GM21528 (cell line): Measurements from ENCODE around the gene KAT6B.

Source experiments
- ATAC-seq: cut with Tn5 transposase; IDR thresholded peaks from one replicate; pipeline ENCODE4 v1.9.1; 2021; ENCODE audit warnings: mild to moderate bottlenecking, moderate library complexity; ENCODE audit not compliant: unreplicated experiment, low FRiP score

Gene KAT6B

DNA sequence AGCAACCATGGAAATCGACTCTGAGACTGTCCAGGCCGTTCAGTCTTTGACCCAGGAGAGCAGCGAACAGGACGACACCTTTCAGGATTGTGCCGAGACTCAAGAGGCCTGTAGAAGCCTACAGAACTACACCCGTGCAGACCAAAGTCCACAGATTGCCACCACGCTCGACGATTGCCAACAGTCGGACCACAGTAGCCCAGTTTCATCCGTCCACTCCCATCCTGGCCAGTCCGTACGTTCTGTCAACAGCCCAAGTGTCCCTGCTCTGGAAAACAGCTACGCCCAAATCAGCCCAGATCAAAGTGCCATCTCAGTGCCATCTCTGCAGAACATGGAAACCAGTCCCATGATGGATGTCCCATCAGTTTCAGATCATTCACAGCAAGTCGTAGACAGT, 203.0 kb downstream of the KAT6B start:
- ATAC-seq, result no peak

DNA sequence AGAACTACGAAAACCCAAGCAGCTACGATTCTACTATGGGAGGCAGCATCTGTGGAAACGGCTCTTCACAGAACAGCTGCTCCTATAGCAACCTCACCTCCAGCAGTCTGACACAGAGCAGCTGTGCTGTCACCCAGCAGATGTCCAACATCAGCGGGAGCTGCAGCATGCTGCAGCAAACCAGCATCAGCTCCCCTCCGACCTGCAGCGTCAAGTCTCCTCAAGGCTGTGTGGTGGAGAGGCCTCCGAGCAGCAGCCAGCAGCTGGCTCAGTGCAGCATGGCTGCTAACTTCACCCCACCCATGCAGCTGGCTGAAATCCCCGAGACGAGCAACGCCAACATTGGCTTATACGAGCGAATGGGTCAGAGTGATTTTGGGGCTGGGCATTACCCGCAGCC, 203.5 kb downstream of the KAT6B start:
- no peak for ATAC-seq

DNA sequence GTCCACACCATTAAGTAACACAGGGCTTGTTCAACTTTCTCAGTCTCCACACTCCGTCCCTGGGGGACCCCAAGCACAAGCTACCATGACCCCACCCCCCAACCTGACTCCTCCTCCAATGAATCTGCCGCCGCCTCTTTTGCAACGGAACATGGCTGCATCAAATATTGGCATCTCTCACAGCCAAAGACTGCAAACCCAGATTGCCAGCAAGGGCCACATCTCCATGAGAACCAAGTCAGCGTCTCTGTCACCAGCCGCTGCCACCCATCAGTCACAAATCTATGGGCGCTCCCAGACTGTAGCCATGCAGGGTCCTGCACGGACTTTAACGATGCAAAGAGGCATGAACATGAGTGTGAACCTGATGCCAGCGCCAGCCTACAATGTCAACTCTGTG, 204.0 kb downstream of the KAT6B start:
- ATAC-seq, result no peak

DNA sequence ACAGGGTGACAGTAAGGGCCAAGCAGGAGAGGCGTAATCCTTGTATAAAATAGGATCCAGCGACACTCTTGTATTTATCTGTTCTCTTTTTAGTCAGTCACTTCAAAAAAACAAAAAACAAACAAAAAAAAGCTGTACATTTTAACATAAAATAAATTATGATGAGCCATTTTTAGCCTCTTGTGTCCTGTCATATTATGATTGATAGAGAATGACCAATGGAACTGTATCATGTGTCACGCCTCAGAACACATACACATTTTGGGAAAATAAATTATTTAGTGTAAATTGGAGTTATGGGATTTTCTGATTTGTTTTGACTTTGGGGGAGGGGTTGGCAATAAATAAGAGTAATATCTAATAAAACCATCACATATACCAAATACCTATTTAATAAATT, 205.7 kb downstream of the KAT6B start:
- no peak for ATAC-seq

DNA sequence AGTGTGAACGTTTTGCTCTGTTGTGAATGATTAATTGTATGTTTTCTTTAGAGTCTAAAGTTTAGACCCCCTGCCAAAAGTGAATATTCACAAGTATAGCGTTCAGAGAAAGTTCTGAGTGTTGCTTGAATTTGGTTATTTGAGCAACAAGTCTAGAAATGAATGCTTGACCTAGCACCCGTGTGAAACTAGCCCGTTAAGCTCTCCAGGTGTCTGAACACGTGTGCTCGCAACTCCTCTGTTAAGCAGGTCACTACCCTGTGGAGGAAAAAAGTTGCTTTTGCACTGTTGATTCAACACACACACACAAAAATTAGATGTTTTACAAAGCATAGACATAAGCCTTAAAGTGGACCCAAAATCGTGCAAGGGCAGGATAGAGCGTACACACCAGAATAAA, 206.4 kb downstream of the KAT6B start:
- ATAC-seq, result no peak

DNA sequence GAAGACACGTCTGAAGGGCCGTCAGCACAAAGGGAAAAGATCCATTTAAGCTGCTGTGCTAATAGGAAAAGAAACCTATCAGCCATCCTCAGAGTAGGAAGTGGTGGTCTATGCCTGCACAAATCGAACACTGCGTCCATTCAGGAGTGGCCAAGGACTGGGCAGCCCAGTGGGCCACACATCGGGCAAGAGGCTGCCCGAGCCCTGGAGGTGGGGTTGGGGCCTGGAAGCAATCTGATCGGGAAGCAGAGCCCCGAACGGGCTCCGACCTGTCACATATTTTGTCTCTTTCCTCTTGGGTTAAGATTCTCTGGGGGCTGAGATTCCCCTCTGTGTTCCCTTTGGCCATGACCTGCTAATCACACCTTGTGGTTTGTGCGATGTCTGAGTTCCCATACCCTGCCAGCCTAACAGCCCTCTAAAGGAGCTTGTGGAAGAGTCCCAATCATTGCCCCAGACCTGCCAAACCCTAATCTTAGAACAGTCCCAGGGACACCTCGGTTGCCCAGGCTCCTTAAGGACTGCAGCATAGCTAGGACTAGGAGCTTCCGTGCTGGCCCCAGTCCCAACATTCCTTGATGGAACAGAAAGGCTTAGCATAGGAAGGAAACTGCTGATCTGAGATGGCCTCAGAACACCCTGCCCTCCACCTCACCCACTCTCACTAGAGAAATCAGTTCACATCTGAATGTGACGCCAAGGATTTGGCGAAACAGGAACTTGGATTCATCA, 207.2 kb downstream of the KAT6B start:
- no peak for ATAC-seq

DNA sequence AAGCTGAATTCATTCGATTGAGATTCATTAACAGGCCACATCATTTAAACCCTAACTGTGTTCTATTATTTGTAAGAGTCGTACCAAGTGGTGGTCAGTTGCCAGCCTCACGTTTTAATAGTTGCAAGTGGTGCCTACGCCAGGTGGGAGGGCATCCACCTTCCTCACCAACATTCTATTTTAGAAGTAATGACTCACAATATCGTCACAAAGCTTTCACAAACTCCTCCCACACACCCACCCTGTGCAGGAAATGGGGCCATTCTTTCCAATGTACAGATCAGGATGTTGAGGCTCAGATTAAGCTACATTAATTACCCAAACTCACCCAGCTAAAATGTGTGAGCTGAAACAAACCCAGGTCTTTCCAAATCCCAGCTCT, 207.7 kb downstream of the KAT6B start:
- no peak for ATAC-seq

DNA sequence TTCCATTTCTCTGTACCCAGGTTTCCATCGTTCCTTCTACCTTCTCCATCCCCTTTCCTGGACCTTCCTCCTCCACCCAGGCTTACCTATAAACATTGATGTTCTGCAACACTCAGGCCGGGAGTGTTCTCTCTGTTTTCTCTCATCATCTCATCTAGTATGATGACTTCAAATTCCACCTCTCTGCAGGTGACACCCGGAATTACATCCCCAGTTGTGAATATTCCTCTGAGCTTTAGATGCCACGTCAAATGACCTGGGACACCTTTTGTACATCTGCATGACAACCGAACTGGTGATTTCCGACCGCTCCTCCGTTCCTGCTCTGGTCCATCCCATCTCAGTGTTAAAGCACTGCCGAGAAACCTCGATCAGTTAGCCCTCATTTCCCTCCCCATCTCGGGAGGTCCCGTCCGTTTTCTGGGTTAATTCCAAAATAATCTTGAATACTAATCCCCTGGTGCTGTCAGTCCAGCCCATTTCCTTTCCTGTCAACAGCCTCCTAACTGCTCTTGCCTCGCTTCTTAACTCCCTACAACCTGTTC, 208.4 kb downstream of the KAT6B start:
- ATAC-seq, result no peak

DNA sequence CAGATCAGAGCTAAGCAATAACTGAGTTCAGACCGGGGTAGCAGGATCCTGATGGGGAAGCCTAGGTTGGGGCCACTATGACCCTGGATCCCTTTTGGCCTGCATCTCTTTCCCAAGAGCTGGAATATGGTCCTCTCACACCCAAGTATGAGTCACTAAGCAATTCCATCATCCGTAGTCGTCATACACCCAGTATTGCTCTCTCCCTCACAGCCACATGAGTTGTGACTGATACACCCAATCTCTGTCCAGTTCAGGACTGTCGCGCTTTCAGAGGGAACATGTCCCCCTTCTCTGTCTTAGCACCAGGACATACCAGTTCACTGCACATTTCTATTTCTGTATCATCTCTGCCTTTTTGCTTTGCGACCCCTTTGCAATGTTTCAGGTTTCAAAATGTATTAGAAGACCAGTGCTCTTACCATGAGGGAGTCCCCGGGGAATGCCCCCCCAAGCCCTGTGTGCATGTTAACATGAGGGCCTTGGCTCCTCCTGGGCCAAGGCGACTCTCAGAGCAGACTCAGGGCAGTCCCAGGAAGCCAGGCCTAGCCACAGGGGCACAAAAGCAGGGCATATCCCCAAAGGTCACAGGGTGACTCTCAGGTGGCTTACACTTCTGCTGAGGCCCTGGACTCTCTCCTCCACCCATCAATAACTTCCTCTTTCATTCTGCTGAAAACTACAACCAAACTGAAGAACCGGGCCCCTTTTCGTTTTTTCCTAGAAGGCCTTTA, 209.7 kb downstream of the KAT6B start:
- no peak for ATAC-seq

DNA sequence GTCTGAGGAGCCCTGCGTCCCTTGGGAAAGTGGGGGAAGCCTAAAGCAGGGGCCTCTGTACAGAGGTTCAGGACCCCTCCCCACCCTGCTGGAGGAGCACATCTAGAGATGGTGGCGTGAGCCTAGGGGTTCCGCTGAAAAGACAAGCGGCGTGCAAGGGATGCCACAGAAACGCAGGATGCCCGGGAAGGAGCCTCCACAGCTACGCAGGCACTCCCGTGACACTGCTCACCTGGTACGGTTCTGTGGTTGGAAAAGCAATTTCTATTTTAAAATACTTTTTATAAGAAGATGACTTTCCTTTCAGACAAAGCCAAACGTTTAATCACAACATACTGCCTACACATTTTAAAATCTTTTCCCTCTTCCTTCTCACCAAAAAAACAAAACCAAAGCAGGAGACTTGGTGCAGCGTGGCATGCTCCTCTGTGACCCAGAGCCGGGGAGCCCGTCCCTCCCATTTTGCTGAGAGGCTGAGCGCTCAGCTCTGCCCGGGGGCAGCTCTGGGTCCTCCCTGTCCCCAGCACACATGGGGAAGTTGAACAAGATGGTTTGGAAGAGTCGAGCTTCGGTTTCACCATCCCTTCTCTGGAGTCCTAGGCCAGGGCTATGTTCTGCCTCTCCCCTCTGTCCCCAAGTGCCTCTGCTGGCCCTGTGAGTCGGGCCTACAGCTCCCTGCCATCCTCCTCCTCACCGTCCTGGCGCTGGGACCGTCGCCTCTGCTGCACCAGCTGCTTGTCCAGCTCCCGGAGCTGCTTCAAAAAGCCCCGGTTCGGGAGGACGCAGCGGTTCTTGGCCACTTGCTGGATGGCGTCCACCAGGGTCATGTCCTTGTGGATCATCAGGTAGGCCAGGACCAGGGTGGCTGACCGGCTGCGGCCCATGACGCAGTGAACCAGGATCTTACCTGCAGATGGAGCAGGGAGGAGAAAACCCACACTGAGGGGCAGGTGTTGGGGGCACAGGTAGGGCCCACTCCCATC, 211.1 kb downstream of the KAT6B start:
- no peak for ATAC-seq

DNA sequence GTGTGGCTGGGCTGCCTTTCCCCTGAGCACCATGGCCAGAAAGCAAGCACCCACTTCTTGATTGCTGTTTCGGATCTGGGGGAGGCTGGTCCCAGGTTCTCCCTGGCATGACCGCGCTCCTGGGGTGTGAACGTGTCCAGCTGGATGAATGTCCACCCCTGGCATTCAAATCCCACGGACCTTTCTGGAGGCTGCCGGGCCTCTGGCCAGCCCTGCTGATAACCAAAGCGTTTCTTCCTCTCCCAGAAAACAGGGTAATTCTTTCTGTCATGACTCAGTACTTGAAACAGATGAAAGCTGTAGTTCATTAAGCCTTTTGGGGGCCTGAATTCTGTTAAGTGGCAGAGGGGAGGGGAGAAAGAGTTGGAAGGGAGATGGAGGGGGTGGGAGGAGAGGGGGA, 211.9 kb downstream of the KAT6B start:
- no peak for ATAC-seq

DNA sequence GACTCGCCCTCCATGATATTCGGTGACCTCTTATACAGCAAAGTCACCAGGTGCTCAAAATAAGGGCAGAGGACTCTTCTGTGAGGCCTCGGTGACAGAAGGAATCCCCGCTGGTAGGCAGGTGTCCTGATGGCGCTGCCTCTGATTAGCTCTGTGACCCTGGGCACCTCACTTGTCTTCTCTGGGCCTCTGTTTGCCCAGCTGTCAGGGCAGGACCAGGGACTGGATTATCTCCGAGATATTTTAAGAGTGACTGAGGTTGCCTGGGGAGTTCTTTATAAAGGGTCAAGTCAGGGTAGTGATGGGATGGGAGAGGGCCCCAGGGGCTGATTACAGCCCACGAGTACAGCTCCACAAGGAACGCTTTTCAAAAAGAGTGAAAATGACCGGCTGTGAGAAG, 214.2 kb downstream of the KAT6B start:
- ATAC-seq, result no peak

DNA sequence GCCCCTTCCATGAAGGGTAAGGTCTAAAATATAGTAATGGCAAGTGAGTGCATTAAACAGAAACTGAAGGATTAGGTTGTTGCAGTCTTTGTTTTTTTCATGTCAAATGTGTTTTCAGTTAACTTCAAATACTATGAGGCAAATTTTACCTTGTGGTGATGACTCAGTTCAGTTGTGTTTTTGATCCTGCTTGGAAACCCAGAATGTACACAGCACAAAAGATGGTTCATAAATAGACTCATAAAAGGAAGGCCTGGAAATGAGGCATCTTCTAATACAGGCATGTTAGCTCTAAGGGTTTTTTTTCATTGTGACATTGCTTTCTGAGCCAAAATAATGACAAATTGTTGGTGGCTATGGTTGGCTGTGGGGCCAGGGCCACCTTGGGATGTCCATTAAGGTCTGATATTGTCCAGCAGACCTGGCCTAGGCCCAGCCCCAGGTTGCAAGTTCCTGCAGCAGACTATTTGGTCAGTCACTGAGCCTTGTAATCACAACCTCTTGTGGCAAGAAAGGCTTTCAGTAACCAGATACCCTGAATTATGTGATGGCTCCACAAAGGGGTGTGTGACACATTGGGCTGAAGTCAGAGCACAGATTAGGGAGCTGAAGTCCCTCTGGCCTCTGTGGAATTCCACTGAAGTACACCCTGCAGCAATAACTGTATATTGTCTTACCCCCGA, 216.0 kb downstream of the KAT6B start:
- ATAC-seq, result no peak

DNA sequence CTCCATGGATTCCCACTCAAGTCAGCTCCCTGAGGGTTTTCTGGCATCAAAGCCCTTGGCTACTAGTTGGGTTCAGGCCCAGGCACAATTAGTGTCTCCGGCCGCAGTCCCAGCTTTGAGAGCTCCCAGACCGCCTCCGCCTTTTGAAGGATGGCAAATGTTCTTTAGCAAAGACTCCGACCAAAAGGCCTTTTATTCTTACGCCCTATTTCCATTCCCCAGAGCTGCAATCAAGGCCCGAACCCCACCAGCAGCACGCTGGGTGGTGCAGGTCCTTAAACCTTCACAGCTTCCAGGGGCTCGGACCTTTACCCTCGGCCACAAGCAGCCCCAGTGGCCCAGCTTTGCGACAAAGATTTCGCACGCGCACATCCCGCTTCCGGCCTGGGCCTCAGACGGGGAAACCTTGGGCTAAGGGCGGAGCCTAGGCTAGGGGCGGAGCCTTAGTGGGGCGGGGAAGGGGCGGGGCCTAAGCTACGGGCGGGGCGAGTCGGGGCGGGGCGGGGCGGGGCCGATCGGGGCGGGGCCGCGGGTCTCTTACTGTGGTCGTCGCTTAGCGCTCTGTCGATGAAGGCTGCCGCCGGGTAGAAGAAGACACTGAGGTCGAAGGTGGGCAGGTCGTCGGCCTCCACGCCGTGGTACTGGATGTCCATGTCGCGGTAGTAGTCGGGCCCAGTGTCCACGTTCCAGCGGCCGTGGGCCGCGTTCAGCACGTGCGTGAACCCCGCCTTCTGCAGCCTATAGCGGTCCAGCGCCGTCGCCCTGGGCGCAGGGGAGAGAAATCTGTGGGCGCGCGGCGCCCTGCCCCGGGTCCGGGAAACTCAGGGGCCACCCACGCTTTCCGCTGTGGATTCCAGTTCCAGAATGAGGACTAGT, 217.1 kb downstream of the KAT6B start:
- no peak for ATAC-seq

DNA sequence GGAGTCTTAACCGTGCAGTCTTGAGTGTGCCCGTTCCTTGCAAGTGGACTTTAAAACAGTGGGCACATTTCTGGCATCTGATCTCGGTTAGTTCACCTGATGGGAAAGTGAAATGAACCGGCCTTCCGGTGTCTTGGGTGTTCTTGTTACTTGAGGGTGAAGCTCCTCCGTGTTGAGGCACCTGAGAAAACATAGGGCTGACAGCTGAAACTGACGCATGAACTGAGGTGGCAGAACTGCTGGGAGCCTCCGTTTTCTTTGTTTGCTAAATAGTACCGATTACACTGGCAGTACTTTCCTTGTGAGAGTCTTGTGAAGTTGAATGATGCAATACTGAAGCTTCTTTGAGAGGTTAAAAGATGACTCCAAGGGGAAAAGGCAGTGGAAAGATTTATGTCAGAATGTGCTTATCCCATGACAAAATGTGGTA, 222.3 kb downstream of the KAT6B start:
- no peak for ATAC-seq

DNA sequence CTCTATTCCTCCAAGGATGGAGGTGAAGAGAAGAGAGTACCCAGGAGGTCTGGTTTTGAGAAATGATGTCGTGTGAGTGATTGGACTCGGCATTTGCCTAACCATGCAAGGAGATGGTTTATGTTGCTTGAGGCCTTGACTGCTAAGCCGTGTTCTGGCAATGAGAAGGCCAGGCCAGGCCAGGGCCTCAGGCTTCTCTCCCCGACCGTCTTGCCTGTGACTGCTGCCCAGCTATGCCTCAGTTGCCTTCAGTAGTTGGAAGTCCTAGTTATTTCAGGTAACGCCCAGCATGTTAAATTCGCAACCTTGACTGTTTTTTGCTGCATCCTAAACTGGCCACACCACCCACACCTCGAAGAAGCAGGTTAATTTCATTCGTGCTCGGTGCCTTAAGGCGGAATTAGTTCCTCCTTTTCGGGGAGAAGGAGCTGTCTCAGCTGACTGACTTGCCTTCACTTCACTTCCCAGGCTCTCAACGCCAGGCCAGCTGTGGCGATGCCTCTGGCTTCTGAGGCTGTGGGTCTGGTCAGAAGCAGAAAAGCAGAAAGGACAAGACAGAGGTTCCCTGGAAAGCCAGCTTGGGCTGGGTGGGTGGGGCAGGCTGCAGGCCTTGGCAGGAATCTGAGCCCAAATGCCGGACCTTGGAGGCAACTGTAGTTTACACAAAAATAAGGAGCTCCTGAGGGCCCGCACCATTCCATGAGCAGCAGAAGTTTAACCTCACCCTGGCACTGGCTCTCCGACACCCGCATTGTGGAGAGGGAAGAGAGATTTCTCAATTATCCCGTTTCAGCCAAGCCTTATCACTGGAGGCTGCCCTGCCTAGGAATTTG, 223.1 kb downstream of the KAT6B start:
- no peak for ATAC-seq

DNA sequence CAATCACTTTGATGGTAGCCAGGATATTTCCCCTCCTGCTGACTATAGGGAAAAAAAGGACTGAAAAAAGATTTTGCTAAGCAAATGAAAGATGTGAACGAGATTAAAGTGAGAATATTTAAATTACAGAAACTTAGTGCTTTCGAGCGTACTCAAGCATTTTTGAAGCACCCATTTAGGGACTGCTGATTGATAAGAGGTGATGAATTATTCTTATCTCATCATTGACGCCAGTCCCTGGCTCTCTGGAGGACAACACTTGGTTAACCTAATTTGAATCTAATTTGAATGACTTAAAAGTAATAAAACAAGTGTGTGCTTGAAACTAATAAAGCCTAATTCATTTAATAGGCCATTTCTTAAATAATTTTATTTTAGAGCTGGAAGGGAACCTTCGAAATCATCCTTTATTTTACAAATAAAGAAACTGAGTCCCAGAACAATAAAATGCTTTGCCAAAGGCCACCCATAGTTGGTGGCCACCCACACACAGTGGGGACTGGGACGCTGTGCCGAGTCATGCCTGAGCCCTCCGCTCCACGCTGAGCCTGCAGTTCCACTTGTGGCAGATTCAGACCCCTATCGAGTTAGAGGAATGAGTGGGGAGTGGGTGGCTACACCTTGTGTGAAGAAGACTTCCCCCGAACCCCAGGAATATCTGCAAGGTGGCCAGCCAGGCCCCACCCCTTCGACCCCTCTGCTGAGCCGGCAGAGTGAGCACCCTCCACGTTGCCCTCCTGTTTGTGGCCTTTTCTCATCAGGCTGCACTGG, 223.9 kb downstream of the KAT6B start:
- ATAC-seq, result no peak

DNA sequence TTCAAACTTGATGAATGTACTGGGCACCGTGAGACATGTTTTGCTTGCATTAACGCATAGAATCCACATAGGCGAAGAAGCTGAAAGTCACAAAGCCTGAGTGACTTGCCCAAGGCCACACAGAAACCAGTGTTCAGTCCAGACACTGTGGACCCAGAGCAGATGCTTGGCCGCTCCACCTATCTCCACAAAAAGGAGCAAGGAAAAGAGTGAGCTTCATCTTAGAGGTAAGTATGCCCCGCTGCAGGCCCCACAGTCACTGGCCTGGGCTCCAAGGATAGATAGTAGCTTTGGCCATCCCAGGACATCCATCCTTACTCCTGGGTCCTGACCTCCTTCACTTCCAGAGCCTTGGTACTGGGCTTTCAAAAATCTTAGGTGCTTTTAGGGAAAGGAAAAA, 224.9 kb downstream of the KAT6B start:
- no peak for ATAC-seq
